Measurements from ENCODE around the gene HIF1AN.

GRCh38 chr10:100600218-100600617 is 64.5 kb downstream of the HIF1AN start:
- TF ChIP-seq, protein P1, sequence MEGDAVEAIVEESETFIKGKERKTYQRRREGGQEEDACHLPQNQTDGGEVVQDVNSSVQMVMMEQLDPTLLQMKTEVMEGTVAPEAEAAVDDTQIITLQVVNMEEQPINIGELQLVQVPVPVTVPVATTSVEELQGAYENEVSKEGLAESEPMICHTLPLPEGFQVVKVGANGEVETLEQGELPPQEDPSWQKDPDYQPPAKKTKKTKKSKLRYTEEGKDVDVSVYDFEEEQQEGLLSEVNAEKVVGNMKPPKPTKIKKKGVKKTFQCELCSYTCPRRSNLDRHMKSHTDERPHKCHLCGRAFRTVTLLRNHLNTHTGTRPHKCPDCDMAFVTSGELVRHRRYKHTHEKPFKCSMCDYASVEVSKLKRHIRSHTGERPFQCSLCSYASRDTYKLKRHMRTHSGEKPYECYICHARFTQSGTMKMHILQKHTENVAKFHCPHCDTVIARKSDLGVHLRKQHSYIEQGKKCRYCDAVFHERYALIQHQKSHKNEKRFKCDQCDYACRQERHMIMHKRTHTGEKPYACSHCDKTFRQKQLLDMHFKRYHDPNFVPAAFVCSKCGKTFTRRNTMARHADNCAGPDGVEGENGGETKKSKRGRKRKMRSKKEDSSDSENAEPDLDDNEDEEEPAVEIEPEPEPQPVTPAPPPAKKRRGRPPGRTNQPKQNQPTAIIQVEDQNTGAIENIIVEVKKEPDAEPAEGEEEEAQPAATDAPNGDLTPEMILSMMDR (IDR thresholded peaks at IDR 0.05; ENCODE audit: insufficient read depth, low read length): no peak
- no peak for TF ChIP-seq POLR2AphosphoS5 (IDR thresholded peaks at IDR 0.05; ENCODE audit: low read depth)
- TF ChIP-seq, protein P2, sequence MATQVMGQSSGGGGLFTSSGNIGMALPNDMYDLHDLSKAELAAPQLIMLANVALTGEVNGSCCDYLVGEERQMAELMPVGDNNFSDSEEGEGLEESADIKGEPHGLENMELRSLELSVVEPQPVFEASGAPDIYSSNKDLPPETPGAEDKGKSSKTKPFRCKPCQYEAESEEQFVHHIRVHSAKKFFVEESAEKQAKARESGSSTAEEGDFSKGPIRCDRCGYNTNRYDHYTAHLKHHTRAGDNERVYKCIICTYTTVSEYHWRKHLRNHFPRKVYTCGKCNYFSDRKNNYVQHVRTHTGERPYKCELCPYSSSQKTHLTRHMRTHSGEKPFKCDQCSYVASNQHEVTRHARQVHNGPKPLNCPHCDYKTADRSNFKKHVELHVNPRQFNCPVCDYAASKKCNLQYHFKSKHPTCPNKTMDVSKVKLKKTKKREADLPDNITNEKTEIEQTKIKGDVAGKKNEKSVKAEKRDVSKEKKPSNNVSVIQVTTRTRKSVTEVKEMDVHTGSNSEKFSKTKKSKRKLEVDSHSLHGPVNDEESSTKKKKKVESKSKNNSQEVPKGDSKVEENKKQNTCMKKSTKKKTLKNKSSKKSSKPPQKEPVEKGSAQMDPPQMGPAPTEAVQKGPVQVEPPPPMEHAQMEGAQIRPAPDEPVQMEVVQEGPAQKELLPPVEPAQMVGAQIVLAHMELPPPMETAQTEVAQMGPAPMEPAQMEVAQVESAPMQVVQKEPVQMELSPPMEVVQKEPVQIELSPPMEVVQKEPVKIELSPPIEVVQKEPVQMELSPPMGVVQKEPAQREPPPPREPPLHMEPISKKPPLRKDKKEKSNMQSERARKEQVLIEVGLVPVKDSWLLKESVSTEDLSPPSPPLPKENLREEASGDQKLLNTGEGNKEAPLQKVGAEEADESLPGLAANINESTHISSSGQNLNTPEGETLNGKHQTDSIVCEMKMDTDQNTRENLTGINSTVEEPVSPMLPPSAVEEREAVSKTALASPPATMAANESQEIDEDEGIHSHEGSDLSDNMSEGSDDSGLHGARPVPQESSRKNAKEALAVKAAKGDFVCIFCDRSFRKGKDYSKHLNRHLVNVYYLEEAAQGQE (IDR thresholded peaks at IDR 0.05; ENCODE audit: insufficient replicate concordance, low read depth): no peak

Data from HL-60 (cell line).